GM15510 (cell line): Measurements from ENCODE around the gene ACTR10.

ENCODE experiments used
- POLR2A ChIP-seq: IDR thresholded peaks from 3 replicates; pipeline ENCODE4 v1.6.1; 2011; ENCODE audit warnings: borderline replicate concordance; ENCODE audit not compliant: insufficient read length; ENCODE audit errors: extremely low read depth

Gene ACTR10

GRCh38 chr14:58193542-58193941, 6.4 kb upstream of the ACTR10 start:
- TF ChIP-seq POLR2A = no peak

GRCh38 chr14:58196198-58196597, 3.8 kb upstream of the ACTR10 start:
- TF ChIP-seq POLR2A = no peak

GRCh38 chr14:58198086-58198485, 1.9 kb upstream of the ACTR10 start:
- no peak for TF ChIP-seq POLR2A

GRCh38 chr14:58200480-58200841, 512 bp downstream of the ACTR10 start:
- no peak for TF ChIP-seq POLR2A

- no peak for TF ChIP-seq POLR2A
Measured at GRCh38 chr14:58200846-58201245, 897 bp downstream of the ACTR10 start.

- no peak for TF ChIP-seq POLR2A
Measured at GRCh38 chr14:58213176-58213575, 13.2 kb downstream of the ACTR10 start.

GRCh38 chr14:58215191-58215914, 15.4 kb downstream of the ACTR10 start:
- TF ChIP-seq POLR2A = no peak

GRCh38 chr14:58216544-58216943, 16.6 kb downstream of the ACTR10 start:
- TF ChIP-seq POLR2A = no peak

- TF ChIP-seq POLR2A = no peak
Measured at GRCh38 chr14:58227096-58227819, 27.3 kb downstream of the ACTR10 start.

GRCh38 chr14:58238252-58239243, 38.6 kb downstream of the ACTR10 start:
- no peak for TF ChIP-seq POLR2A

GRCh38 chr14:58239244-58240195, 39.6 kb downstream of the ACTR10 start:
- TF ChIP-seq POLR2A = no peak

- TF ChIP-seq POLR2A = no peak
Measured at GRCh38 chr14:58243790-58244555, 44.0 kb downstream of the ACTR10 start.
